Heart right ventricle (tissue), 16 donors: ENCODE measurements around the gene IL7R. TPM values are rescaled to one million over a fixed set of nuclear protein-coding genes. Genes with fewer than 3 reads are reported as not detected.
"Not testable (repeated sequence)": the region's sequence is repeated elsewhere in the genome, so short reads cannot be mapped to it uniquely, and the experiment has no call there.

Experiments
- ATAC-seq, 8 donors: fragments of 200-7000 bp; cut with Tn5 transposase; one replicate each; pipeline ENCODE4 v1.9.1; 2020; ENCODE audit warnings: mild to moderate bottlenecking in 8 of 8, moderate library complexity in 8 of 8, moderate number of reproducible peaks in 1 of 8
- DNase-seq, 2 donors: peaks; one replicate each; pipeline ENCODE4 v3.0.0-alpha.2; 2020
- H3K27ac ChIP-seq, 10 donors: fragments of 200-600 bp; sonication (generic) in 2 of 10; one replicate each; pipeline versions ENCODE4 v1.5.0 to v1.8.0; 2020 to 2022; ENCODE audit warnings: mild to moderate bottlenecking in 3 of 10
- H3K27me3 ChIP-seq, 7 donors: fragments of 200-600 bp; one replicate each; pipeline ENCODE4 v1.8.0; 2021 to 2022; ENCODE audit warnings: mild to moderate bottlenecking in 2 of 7
- H3K36me3 ChIP-seq, 9 donors: fragments of 200-600 bp; sonication (generic) in 1 of 9; one replicate each; pipeline versions ENCODE4 v1.5.0 to v1.8.0; 2020 to 2022; ENCODE audit warnings: mild to moderate bottlenecking in 2 of 9
- H3K4me1 ChIP-seq, 9 donors: fragments of 200-600 bp; sonication (generic) in 1 of 9; one replicate each; pipeline versions ENCODE4 v1.5.0 to v1.8.0; 2020 to 2022; ENCODE audit warnings: mild to moderate bottlenecking in 4 of 9
- H3K4me3 ChIP-seq, 10 donors: fragments of 200-600 bp; sonication (generic) in 2 of 10; one replicate each; pipeline versions ENCODE4 v1.5.0 to v1.8.0; 2020 to 2022; ENCODE audit warnings: mild to moderate bottlenecking in 7 of 10, moderate library complexity in 2 of 10
- H3K9me3 ChIP-seq, 11 donors: fragments of 200-600 bp in 10 of 11; sonication (generic) in 2 of 11; one replicate each; pipeline versions ENCODE4 v1.5.0 to v1.8.0; 2013 to 2022; ENCODE audit warnings: mild to moderate bottlenecking in 2 of 11, control low read depth in 1 of 11, moderate library complexity in 1 of 11
- CTCF ChIP-seq, 9 donors: fragments of 200-600 bp; sonication (generic) in 2 of 9; IDR thresholded peaks; one replicate each; pipeline versions ENCODE4 v1.5.0 to v1.8.0; 2021 to 2022; ENCODE audit warnings: antibody characterized with exemption in 9 of 9, mild to moderate bottlenecking in 5 of 9, moderate library complexity in 1 of 9
- WGBS, 2 donors: extraction: QIAGEN DNeasy Blood & Tissue Kit; methylation state at CpG; one replicate each; pipeline ENCODE4 v1.1.7; 2013; ENCODE audit warnings: inconsistent platforms in 1 of 2; 5-methylcytosine and 5-hydroxymethylcytosine counted together
- intact Hi-C, 10 donors: fragments of 100-400 bp; cut with DNase I; formaldehyde crosslinking; loops; one replicate each; pipeline versions ENCODE4 v1.11.1 to v1.14.2; 2022
- polyA plus RNA-seq, 2 donors: library from polyadenylated mRNA; stranded (reverse); fragments of 200-250 nt; gene quantifications; one replicate each; pipeline ENCODE4 v1.2.3, GENCODE V29; 2013
- total RNA-seq, 10 donors: library from RNA; stranded (reverse); fragmentation: NEBNext Ultra II Directional in 3 of 10; extraction: Animal tissue kit (Norgen Biotek cat#: 25700) in 3 of 10; gene quantifications; one replicate each; pipeline versions ENCODE4 v1.2.1 to v1.2.4, GENCODE V29; 2021 to 2023
- donor health status: Arrhythmogenic right ventricular cardiomyopathy.
- donor health status: ischemic (EF 13 %, LVEDD 7.1; RV severe dilation, severe dysfunction).
- donor health status: healthy with polysubstance abuse.
- donor health status: DM: no; HTN: yes; CAD: no.
- donor health status: DM: no; HTN: no; CAD: no.
- donor health status: ischemic (EF 25% LVEDD 6.9; RV normal size, moderate dysfunction).
- donor health status: ischemic (EF 25% LVEDD 5.7; RV mildly dilated, moderate dysfunction).
- donor health status: healthy.
- donor health status: DM: yes; HTN: yes; CAD: no.
- donor health status: Ischemic cardiomyopathy.
- donor health status: ischemic (EF 35%, LVEDD 5.7; RV mildly dilated, moderate dysfunction).
- donor health status: nonischemic (EF 11% LVEDD 7.7; RV severe dilation, severe dysfunction).
- donor health status: DM: yes; HTN: yes; CAD: no.
- donor health status: PGD.
- donor health status: ischemic (EF 29% LVEDD 5.4; RV normal size, mild dysfunction).
- donor health status: nonischemic (EF 23%, LVEDD 6.1; RV moderate dilation, normal function).

The IL7R gene
- total and polyA plus RNA-seq, 12 donors: 0.22 to 10.6 (median 0.71) TPM

- 70 to 71% methylated on average over 5 of the region's 5 CpGs for WGBS, 2 donors
- Histone ChIP-seq H3K36me3 (no peaks in the 10 kb centered on the region), H3K27me3 (no peaks in the 10 kb centered on the region), H3K27ac (no peak overlapping the region), H3K9me3 (no peaks in the 10 kb centered on the region), H3K4me1 (no peaks in the 10 kb centered on the region), H3K4me3 (no peak overlapping the region)
- DNase-seq (no peak), ATAC-seq (no peak)
- intact Hi-C loops: no loop called here
- no peak for TF ChIP-seq CTCF (IDR thresholded peaks at IDR 0.05)
Measured at GRCh38 chr5:35890021-35891020, 33.6 kb downstream of the IL7R start.

- H3K27me3 ChIP-seq, H3K27ac ChIP-seq, H3K36me3 ChIP-seq, H3K9me3 ChIP-seq, H3K4me1 ChIP-seq, ATAC-seq, intact Hi-C loops, H3K4me3 ChIP-seq, DNase-seq: not testable (repeated sequence)
- 94 to 95% methylated on average over 21 to 23 of the region's 23 CpGs for WGBS, 2 donors
Measured at GRCh38 chr5:35892799-35893198, 36.1 kb downstream of the IL7R start.

GRCh38 chr5:35894131-35894530 lies 37.4 kb downstream of the IL7R start:
- H3K4me1 ChIP-seq: no peaks in the 10 kb centered on the region
- intact Hi-C loops: no loop called here
- ATAC-seq: no peak
- no peaks in the 10 kb centered on the region for H3K9me3 ChIP-seq
- no peak overlapping the region for H3K4me3 ChIP-seq
- no peaks in the 10 kb centered on the region for H3K36me3 ChIP-seq
- 77 to 82% methylated on average over 5 of the region's 5 CpGs for WGBS, 2 donors
- no peak overlapping the region for H3K27ac ChIP-seq
- no peak for DNase-seq
- H3K27me3 ChIP-seq: no peaks in the 10 kb centered on the region
- TF ChIP-seq CTCF (IDR thresholded peaks at IDR 0.05): no peak

GRCh38 chr5:35898952-35899660 lies 42.4 kb downstream of the IL7R start:
- H3K4me3 ChIP-seq: no peak overlapping the region
- no peak for DNase-seq
- no peaks in the 10 kb centered on the region for H3K27me3 ChIP-seq
- no peak for ATAC-seq
- no peaks in the 10 kb centered on the region for H3K36me3 ChIP-seq
- H3K27ac ChIP-seq: no peak overlapping the region
- peaks cover 0 to 4% (median 0%) of the 10 kb centered on the region in 11 donors for H3K9me3 ChIP-seq
- no peaks in the 10 kb centered on the region for H3K4me1 ChIP-seq
- 78 to 84% methylated on average over 7 of the region's 7 CpGs for WGBS, 2 donors
- intact Hi-C loops: no loop called here
- no peak for TF ChIP-seq CTCF (IDR thresholded peaks at IDR 0.05)
